Measurements from ENCODE around the gene DRGX.

The DRGX gene

DNA sequence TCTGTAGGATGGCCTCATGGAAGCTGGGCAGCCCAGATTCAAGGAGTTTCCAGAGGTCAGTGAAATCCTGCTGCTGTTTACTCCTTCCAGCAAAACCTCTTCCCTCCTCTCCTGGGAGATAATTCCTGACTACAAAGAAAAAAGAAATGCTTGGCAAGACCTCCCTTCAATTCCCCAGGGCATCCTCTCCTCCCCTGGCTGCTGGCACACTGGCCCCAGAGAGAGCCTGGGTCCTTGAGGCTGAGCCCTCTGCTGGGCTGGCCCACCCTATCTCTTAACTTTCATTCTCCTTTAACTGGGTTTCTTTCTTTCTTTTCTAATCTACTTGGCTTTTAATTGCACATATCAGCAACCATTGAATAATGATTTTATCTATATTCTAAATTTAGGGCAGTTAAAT lies 7.7 kb downstream of the DRGX start:
- Histone ChIP-seq H3K9me3 (ENCODE audit: control insufficient read depth, insufficient read depth, low read depth, low read length) (no peaks in the 10 kb centered on the region), H3K36me3 (ENCODE audit: control insufficient read depth in 2 of 2, insufficient read depth in 1 of 2, low read length in 2 of 2) (no peaks in the 10 kb centered on the region), H3K27ac (ENCODE audit: extremely low read depth, low read depth, low read length) (no peak overlapping the region), H3K4me3 (ENCODE audit: low read depth, low read length) (no peak overlapping the region), H3K4me1 (ENCODE audit: control insufficient read depth, insufficient read depth, low read length) (no peaks in the 10 kb centered on the region)
- ChIA-PET POLR2A (no interaction called here), CTCF (no interaction called here)
- no peak for TF ChIP-seq SCRT1 (tag by site-specific recombination; IDR thresholded peaks at IDR 0.05; ENCODE audit: borderline replicate concordance)
- no peak for TF ChIP-seq ZNF513 (tag by site-specific recombination; IDR thresholded peaks at IDR 0.05)
- no peak for TF ChIP-seq ZBTB17 (tag by site-specific recombination; IDR thresholded peaks at IDR 0.05)
- TF ChIP-seq ZBTB21 (tag by site-specific recombination; IDR thresholded peaks at IDR 0.05) = no peak
- no peak for TF ChIP-seq ZNF596 (tag by site-specific recombination; IDR thresholded peaks at IDR 0.05)
- TF ChIP-seq INSM2 (tag by site-specific recombination; IDR thresholded peaks at IDR 0.05) = no peak
- TF ChIP-seq YY1 (tag by site-specific recombination; IDR thresholded peaks at IDR 0.05) = no peak
- no peak for TF ChIP-seq ZNF302 (tag by site-specific recombination; IDR thresholded peaks at IDR 0.05; ENCODE audit: low read depth)
- TF ChIP-seq, protein P1, sequence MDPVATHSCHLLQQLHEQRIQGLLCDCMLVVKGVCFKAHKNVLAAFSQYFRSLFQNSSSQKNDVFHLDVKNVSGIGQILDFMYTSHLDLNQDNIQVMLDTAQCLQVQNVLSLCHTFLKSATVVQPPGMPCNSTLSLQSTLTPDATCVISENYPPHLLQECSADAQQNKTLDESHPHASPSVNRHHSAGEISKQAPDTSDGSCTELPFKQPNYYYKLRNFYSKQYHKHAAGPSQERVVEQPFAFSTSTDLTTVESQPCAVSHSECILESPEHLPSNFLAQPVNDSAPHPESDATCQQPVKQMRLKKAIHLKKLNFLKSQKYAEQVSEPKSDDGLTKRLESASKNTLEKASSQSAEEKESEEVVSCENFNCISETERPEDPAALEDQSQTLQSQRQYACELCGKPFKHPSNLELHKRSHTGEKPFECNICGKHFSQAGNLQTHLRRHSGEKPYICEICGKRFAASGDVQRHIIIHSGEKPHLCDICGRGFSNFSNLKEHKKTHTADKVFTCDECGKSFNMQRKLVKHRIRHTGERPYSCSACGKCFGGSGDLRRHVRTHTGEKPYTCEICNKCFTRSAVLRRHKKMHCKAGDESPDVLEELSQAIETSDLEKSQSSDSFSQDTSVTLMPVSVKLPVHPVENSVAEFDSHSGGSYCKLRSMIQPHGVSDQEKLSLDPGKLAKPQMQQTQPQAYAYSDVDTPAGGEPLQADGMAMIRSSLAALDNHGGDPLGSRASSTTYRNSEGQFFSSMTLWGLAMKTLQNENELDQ (tag by site-specific recombination; IDR thresholded peaks at IDR 0.05; ENCODE audit: low read depth) = no peak
- TF ChIP-seq, protein P2, sequence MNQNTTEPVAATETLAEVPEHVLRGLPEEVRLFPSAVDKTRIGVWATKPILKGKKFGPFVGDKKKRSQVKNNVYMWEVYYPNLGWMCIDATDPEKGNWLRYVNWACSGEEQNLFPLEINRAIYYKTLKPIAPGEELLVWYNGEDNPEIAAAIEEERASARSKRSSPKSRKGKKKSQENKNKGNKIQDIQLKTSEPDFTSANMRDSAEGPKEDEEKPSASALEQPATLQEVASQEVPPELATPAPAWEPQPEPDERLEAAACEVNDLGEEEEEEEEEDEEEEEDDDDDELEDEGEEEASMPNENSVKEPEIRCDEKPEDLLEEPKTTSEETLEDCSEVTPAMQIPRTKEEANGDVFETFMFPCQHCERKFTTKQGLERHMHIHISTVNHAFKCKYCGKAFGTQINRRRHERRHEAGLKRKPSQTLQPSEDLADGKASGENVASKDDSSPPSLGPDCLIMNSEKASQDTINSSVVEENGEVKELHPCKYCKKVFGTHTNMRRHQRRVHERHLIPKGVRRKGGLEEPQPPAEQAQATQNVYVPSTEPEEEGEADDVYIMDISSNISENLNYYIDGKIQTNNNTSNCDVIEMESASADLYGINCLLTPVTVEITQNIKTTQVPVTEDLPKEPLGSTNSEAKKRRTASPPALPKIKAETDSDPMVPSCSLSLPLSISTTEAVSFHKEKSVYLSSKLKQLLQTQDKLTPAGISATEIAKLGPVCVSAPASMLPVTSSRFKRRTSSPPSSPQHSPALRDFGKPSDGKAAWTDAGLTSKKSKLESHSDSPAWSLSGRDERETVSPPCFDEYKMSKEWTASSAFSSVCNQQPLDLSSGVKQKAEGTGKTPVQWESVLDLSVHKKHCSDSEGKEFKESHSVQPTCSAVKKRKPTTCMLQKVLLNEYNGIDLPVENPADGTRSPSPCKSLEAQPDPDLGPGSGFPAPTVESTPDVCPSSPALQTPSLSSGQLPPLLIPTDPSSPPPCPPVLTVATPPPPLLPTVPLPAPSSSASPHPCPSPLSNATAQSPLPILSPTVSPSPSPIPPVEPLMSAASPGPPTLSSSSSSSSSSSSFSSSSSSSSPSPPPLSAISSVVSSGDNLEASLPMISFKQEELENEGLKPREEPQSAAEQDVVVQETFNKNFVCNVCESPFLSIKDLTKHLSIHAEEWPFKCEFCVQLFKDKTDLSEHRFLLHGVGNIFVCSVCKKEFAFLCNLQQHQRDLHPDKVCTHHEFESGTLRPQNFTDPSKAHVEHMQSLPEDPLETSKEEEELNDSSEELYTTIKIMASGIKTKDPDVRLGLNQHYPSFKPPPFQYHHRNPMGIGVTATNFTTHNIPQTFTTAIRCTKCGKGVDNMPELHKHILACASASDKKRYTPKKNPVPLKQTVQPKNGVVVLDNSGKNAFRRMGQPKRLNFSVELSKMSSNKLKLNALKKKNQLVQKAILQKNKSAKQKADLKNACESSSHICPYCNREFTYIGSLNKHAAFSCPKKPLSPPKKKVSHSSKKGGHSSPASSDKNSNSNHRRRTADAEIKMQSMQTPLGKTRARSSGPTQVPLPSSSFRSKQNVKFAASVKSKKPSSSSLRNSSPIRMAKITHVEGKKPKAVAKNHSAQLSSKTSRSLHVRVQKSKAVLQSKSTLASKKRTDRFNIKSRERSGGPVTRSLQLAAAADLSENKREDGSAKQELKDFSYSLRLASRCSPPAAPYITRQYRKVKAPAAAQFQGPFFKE (tag by site-specific recombination; IDR thresholded peaks at IDR 0.05; ENCODE audit: borderline replicate concordance) = no peak
- no peak for TF ChIP-seq ZNF24 (tag by site-specific recombination; IDR thresholded peaks at IDR 0.05)
- TF ChIP-seq, protein P3, sequence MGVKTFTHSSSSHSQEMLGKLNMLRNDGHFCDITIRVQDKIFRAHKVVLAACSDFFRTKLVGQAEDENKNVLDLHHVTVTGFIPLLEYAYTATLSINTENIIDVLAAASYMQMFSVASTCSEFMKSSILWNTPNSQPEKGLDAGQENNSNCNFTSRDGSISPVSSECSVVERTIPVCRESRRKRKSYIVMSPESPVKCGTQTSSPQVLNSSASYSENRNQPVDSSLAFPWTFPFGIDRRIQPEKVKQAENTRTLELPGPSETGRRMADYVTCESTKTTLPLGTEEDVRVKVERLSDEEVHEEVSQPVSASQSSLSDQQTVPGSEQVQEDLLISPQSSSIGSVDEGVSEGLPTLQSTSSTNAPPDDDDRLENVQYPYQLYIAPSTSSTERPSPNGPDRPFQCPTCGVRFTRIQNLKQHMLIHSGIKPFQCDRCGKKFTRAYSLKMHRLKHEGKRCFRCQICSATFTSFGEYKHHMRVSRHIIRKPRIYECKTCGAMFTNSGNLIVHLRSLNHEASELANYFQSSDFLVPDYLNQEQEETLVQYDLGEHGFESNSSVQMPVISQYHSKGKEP (tag by site-specific recombination; IDR thresholded peaks at IDR 0.05) = no peak
- TF ChIP-seq, protein P4, sequence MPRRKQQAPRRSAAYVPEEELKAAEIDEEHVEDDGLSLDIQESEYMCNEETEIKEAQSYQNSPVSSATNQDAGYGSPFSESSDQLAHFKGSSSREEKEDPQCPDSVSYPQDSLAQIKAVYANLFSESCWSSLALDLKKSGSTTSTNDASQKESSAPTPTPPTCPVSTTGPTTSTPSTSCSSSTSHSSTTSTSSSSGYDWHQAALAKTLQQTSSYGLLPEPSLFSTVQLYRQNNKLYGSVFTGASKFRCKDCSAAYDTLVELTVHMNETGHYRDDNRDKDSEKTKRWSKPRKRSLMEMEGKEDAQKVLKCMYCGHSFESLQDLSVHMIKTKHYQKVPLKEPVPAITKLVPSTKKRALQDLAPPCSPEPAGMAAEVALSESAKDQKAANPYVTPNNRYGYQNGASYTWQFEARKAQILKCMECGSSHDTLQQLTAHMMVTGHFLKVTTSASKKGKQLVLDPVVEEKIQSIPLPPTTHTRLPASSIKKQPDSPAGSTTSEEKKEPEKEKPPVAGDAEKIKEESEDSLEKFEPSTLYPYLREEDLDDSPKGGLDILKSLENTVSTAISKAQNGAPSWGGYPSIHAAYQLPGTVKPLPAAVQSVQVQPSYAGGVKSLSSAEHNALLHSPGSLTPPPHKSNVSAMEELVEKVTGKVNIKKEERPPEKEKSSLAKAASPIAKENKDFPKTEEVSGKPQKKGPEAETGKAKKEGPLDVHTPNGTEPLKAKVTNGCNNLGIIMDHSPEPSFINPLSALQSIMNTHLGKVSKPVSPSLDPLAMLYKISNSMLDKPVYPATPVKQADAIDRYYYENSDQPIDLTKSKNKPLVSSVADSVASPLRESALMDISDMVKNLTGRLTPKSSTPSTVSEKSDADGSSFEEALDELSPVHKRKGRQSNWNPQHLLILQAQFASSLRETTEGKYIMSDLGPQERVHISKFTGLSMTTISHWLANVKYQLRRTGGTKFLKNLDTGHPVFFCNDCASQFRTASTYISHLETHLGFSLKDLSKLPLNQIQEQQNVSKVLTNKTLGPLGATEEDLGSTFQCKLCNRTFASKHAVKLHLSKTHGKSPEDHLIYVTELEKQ (tag by site-specific recombination; IDR thresholded peaks at IDR 0.05; ENCODE audit: borderline replicate concordance) = no peak
- TF ChIP-seq, protein P5, sequence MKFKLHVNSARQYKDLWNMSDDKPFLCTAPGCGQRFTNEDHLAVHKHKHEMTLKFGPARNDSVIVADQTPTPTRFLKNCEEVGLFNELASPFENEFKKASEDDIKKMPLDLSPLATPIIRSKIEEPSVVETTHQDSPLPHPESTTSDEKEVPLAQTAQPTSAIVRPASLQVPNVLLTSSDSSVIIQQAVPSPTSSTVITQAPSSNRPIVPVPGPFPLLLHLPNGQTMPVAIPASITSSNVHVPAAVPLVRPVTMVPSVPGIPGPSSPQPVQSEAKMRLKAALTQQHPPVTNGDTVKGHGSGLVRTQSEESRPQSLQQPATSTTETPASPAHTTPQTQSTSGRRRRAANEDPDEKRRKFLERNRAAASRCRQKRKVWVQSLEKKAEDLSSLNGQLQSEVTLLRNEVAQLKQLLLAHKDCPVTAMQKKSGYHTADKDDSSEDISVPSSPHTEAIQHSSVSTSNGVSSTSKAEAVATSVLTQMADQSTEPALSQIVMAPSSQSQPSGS (tag by site-specific recombination; IDR thresholded peaks at IDR 0.05; ENCODE audit: low read depth) = no peak
- TF ChIP-seq ZNF19 (tag by site-specific recombination; IDR thresholded peaks at IDR 0.05; ENCODE audit: low read depth) = no peak
- TF ChIP-seq ZNF426 (tag by site-specific recombination; IDR thresholded peaks at IDR 0.05) = no peak
- no peak for TF ChIP-seq ZNF776 (tag by site-specific recombination; IDR thresholded peaks at IDR 0.05; ENCODE audit: borderline replicate concordance)

All from HEK293 (cell line).